Fibroblast of gingiva (primary cell): Measurements from ENCODE around the gene MRPS27.
"Not testable (repeated sequence)": the region's sequence is repeated elsewhere in the genome, so short reads cannot be mapped to it uniquely, and the experiment has no call there.

ENCODE experiments used
- DNase-seq: peaks from one replicate; pipeline ENCODE4 v3.0.0-alpha.2; 2011; ENCODE audit warnings: low read depth

MRPS27 gene

GRCh38 chr5:72202331-72202825, 117.7 kb downstream of the MRPS27 start:
- no peak for DNase-seq

GRCh38 chr5:72199681-72200080, 120.4 kb downstream of the MRPS27 start:
- DNase-seq, result no peak

DNA sequence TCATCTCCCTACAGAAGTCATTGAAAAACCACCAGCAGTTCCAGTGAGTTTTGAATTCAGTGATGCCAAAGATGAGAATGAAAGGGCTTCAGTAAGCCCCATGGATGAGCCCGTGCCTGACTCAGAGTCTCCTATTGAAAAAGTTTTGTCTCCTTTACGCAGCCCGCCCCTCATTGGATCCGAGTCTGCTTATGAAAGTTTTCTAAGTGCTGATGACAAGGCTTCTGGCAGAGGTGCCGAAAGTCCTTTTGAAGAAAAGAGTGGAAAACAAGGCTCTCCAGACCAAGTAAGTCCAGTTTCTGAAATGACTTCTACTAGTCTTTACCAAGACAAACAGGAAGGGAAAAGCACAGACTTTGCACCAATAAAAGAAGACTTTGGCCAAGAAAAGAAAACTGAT, 122.6 kb downstream of the MRPS27 start:
- DNase-seq, result no peak

GRCh38 chr5:72195581-72195980, 124.5 kb downstream of the MRPS27 start:
- DNase-seq, result no peak

DNA sequence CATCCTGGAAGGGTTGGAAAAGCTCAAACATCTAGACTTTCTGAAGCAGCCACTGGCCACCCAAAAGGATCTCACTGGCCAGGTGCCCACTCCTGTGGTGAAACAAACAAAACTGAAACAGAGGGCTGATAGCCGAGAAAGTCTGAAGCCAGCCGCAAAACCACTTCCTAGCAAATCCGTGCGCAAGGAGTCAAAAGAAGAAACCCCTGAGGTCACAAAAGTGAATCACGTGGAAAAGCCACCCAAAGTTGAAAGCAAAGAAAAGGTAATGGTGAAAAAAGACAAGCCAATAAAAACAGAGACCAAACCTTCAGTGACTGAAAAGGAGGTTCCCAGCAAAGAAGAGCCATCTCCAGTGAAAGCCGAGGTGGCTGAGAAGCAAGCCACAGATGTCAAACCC, 125.2 kb downstream of the MRPS27 start:
- DNase-seq, result no peak

DNA sequence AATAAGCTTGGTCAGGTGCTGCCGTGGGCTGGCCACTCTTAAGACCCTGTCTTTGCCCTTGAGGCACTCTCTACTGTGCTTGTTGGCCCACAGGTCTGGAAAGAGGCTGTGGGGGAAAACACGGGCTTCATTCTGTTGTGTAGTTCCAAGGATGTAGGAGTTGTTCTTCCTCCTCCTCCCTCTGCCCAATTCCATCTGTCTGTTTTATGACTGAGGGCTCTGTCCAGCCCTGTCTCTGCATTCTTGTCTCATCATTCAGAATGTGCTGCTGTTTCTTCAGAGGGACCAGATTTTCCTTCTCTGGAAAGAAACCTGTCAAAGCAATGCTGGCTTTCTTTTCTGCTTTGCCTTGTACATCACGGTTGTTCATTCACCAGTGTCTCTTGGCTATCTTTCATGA, 128.6 kb downstream of the MRPS27 start:
- DNase-seq, result no peak

GRCh38 chr5:72189146-72189545, 130.9 kb downstream of the MRPS27 start:
- DNase-seq, result no peak

- no peak for DNase-seq
These were observed 131.9 kb downstream of the MRPS27 start for GRCh38 chr5:72188166-72188565.

DNA sequence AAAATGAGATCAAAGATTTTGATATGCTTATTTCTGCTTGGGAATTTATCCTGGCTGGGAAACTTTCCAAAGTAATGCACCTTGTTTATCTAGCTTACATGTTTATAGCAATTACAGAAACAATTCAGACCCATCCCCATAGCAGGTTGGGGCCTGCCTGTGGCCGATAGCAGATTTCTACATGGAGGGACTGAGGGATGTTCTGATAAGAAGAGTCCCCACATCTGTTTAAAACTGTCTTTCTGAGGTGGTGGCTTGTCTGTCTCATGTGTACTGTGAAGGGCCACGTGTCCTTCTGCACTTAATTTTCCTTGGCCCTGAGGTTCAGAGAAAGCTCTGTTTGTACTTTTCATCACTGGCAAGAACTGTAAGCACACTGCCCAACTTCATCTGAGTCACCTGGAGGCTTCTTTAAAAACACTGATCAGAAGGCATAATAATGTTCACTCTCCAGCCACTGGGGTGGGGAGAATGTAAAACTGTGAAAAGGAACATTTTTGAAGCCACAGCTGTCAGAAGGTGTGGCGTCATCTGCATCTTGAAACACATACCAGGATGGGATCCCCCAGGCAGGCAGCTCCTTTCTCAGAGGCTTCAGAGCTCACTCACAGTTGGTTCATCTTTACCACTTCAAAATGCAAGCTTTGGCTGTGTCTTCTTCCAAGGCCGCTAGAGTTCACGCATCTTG, 132.5 kb downstream of the MRPS27 start:
- no peak for DNase-seq

- peak; percentile 30 for DNase-seq
These were observed 134.3 kb downstream of the MRPS27 start for GRCh38 chr5:72185496-72186329.

GRCh38 chr5:72184408-72184807, 135.6 kb downstream of the MRPS27 start:
- no peak for DNase-seq

DNA sequence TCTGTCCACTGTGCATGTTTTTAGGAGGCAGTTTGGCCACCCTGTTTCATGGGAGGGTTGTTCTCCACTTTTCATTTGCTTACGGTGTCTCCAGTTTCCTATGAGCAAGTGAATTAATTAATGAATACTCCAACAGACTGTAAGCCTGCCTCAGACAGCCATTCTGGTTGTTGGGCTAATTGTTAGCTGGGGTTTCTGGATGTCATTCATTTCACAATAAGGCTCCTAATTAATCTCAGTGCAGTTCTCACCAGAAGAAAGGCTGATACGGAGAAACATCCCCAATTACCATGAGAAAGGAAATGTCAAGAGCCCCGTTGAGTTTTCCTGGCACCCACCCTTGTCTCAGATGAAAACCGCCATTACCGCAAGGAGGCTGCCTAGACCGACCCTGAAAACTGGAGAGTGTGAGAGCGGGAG, 136.9 kb downstream of the MRPS27 start:
- DNase-seq, result no peak

GRCh38 chr5:72182686-72183085, 137.4 kb downstream of the MRPS27 start:
- DNase-seq, result no peak

DNA sequence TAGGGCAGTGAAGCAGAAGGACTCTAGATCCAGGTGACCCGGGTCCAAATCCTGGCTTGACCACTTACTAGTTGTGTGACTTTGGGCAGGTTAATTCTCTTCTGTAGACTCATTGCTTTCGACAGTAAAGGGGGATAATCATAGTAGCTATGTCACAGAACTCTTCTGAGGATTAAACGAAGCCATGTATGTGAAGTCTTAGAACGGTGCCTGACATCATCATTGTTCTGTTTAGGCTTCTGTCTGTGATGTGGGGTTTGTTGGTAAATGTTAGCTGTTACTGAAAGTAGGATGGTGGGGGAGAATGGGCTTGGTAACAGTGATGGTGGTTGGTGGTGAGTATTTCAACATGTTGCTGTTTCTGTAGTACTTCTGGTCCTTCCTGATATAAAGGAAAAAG, 139.1 kb downstream of the MRPS27 start:
- DNase-seq, result no peak

- DNase-seq, result no peak
These were observed 140.1 kb downstream of the MRPS27 start for GRCh38 chr5:72179816-72180440.

GRCh38 chr5:72179028-72179815, 140.8 kb downstream of the MRPS27 start:
- DNase-seq, result peak; percentile 87

GRCh38 chr5:72177538-72177937, 142.5 kb downstream of the MRPS27 start:
- DNase-seq, result no peak

DNA sequence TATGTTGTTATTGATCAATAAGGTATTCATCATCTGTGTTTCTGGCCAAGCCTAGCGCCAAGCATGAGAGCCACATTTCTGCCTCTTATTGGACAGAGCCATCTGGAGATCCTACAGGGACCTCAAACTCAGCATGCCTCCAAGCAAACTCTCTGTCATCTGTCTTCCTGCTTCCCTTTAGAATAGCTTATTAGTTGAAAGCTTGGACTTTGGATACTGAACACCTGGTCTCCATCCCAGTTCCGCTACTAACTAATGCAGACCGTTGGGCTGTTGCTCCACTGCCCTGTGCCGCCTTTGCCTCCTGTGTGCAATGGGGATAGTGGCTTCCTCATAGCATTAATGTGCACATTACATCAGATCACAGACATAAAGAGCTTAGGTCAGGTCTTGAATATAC, 147.3 kb downstream of the MRPS27 start:
- DNase-seq, result no peak

- DNase-seq, result no peak
These were observed 148.4 kb downstream of the MRPS27 start for GRCh38 chr5:72171667-72172066.

DNA sequence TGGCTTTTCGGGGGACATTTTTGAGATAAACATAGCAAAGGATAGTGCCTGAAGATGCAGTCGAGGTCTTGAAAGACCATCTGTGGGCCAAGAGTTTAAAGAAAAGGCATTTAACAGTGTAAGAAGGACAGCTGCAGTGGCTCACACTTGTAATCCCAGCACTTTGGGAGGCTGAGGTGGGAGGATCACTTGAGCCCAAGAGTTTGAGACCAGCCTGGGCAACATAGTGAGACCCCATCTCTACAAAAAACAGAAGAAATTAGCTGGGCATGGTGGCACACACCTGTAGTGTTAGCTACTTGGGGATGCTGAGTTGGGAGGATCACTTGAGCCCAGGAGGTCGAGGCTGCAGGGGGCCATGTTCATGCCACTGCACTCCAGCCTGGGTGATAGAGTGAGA, 148.9 kb downstream of the MRPS27 start:
- not testable (repeated sequence) for DNase-seq

DNA sequence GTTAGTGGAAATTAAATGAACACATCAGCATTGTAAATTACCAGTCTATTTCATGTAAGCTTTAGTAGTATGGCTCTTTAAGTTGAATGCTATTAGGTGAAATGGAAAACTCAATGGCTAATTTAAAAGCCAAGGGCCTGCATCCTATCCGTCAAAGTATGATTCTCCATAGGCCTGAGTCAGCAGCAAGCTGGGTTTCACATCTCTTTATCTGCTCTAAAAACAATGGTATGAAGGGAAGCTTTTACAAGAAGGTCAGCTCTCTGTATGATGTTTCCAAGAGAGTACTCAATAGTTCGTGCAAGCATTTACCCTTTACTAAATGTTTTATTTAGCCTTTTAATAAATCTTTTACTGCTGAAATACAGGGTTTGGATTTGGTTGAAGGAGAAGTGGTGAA, 149.9 kb downstream of the MRPS27 start:
- no peak for DNase-seq
